IPS-11a (cell line): ENCODE measurements around the gene PDE4D.
"Not testable (repeated sequence)": the region's sequence is repeated elsewhere in the genome, so short reads cannot be mapped to it uniquely, and the experiment has no call there.

Experiments used
- H3K4me3 ChIP-seq: one replicate; pipeline ENCODE4 v1.5.1; 2013; ENCODE audit warnings: low read depth, low read length, control low read depth

Gene PDE4D

DNA sequence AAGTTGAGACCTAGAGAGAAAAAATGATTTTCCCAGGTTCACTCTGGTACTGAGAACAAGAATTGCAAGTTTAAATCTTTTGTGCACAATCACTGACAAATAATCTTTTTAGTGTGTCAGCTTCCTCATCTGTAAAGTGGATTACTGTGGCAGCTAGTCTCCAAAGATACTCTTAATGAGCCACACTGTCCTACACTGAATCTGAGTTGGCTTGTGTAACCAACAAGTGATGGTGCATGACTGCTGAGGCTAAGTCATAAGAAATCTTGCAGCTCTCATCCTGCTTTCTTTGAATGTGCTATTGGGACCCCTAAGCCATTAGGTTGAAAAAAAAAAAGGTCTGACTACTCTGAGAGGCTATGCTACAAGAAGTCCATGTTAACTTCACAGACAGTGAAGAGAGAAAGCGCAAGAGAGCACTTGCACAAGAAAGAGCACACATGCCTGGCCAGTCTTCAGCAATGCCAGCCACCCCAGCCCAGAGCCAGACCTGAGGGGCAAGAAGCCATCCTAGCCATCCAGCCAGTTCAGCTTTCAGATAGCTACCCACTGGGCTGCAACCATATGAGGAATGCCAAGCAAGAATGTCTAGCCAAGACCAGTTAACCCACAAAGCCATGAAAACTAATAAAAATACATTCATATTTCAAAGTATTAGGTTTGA is 891.2 kb downstream of the PDE4D start:
- H3K4me3 ChIP-seq = no peak overlapping the region

GRCh38 chr5:59001716-59002115 is 891.8 kb downstream of the PDE4D start:
- no peak overlapping the region for H3K4me3 ChIP-seq

- H3K4me3 ChIP-seq = no peak overlapping the region
These were observed 892.4 kb downstream of the PDE4D start for GRCh38 chr5:59001154-59001553.

DNA sequence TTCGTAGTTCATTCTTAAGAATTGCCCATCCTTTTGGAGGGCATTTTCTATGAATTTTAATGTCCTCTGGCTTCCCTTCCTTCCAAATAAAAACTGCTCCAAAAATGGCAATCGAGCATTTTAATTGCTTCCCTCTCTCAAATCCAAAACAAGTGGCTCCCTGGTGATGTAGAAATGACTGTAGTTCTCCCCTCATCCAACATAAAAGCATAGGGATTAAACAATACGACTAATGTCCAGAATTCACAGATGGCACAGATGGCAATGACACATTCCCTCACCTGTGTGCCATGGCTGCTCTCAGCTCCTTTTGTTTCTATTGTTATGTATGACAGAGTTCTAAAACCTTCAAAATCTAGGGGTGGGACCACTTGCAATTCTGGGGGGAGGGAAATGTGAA is 893.3 kb downstream of the PDE4D start:
- H3K4me3 ChIP-seq = no peak overlapping the region

DNA sequence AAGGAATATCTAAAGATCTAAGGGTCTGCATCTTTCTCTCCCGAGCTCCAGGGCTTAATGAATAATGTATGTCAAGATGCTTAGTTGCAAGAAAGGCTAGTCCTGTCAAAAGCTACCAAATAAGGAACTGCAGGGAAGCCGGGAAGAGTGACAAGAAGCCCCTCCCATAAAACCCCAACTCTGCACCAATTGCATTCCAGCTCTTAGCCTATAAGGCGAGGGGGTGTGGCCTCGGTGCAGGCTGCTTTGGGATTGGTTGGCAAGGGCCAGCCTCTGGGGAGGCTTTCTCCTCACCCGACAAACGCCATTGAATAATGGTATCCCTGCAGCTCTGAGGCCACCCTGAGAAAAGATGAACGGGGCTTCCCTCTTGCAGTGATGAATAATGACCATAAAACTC is 893.7 kb downstream of the PDE4D start:
- H3K4me3 ChIP-seq = no peak overlapping the region

GRCh38 chr5:58998544-58998943 is 895.0 kb downstream of the PDE4D start:
- H3K4me3 ChIP-seq = no peak overlapping the region

DNA sequence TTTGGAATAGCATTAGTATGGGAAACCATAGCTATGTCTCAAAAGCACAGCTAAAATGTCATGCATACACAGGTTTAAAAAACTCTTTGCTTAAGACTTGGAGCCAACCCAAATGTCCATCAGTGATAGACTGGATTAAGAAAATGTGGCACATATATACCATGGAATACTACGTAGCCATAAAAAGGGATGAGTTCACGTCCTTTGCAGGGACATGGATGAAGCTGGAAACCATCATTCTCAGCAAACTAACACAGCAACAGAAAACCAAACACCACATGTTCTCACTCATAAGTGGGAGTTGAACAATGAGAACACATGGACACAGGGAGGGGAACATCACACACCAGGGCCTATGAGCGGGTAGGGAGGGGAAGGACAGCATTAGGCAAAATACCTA is 897.7 kb downstream of the PDE4D start:
- H3K4me3 ChIP-seq = not testable (repeated sequence)

DNA sequence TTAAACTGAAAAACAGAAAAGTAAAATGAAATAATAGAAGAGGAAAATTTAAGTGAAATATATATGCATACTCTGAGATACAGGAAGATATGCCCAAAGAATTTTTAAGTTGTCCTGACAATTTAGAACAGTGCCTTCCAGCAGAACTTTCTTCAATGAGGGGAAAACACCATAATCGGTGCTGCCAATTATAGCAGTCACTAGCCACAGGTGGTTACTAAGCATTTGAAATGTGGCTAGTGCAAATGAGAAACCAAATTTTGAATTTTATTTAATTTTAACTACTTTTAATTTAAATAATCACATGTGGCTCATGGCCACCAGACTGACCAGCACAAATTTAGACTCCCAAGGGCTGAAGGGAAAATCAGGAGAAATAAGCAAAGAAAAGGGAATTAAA is 900.1 kb downstream of the PDE4D start:
- no peak overlapping the region for H3K4me3 ChIP-seq

GRCh38 chr5:58988938-58989337 is 904.6 kb downstream of the PDE4D start:
- no peak overlapping the region for H3K4me3 ChIP-seq

GRCh38 chr5:58987193-58987592 is 906.3 kb downstream of the PDE4D start:
- H3K4me3 ChIP-seq = no peak overlapping the region

GRCh38 chr5:58986281-58986680 is 907.2 kb downstream of the PDE4D start:
- H3K4me3 ChIP-seq = no peak overlapping the region

DNA sequence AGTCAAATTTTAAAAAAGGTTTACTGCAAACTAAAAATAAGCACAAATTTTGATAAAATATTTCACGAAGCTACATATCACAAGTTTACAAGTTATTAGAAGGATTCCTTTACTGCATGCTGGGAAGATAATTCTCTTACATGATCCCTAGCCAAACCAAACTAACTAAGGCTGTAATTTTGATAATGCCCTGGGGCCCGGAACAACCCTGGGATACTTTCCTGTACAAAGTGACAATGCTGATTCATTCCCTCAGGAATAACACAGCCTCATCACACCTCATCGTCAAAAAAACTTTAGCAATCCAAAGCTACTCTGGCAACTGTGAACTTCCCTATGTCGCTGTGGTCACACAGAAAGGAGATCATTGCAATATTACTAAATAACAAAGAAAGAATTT is 907.8 kb downstream of the PDE4D start:
- H3K4me3 ChIP-seq = no peak overlapping the region

- H3K4me3 ChIP-seq = no peak overlapping the region
These were observed 908.2 kb downstream of the PDE4D start for GRCh38 chr5:58985311-58985710.

DNA sequence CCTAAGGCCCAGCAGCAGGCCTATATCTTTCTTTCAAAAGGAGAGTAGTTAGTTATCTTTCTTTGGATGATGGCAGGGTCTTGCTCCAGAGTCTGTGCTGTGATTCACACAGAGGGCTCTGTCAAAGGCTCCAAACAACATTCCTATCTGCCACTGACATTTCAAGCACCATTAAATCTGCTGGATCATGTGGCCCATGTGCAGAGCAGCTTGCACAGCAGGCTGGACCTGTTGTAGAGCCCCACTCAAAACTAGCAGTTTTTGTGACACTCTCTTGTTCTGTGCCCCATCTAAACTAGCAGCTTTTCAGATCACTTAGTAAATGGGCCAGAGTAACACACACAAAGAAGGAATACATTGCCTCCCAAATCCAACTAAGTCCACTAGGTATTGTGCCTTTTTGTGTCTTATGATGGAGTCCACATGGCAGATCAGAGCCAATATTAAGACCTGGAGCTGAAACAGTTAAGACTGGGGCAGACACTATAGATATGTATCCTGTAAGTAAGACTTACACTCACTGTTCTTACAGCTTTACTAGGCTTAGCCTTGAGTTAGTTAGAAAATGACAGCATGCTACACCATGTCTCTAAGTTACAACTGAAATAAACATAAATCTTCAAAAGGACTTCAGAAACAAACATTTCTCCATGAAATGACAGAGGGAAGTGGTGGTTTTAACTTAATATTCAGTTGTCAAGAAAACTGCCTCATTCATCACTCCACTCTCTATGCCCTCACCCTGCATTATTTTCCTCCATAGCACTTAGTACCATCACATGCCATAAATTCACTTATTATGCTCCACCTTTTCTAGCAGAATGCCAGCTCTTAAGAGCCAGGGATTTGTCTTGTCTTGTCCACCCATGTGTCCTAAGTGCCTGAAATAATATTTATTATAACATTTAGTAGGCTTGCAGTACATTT is 909.7 kb downstream of the PDE4D start:
- H3K4me3 ChIP-seq = no peak overlapping the region

DNA sequence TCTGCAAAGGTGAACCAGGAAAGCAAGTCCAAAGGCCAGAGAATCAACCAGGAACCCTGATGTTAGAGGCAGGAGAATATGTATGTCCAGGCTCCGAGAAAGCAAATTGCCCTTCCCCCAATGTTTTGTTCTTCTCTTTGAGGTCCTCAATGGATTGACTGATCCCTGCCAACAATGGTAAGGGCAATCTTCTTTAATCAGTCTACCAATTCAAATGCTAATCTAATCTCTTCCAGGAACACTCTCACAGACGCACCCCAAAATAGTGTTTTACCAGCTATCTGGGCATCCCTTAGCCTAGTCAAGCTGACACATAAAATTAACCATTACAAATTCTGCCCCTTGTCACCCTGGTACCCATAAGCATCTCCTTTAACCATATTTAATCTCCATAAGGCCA is 912.6 kb downstream of the PDE4D start:
- H3K4me3 ChIP-seq = no peak overlapping the region

DNA sequence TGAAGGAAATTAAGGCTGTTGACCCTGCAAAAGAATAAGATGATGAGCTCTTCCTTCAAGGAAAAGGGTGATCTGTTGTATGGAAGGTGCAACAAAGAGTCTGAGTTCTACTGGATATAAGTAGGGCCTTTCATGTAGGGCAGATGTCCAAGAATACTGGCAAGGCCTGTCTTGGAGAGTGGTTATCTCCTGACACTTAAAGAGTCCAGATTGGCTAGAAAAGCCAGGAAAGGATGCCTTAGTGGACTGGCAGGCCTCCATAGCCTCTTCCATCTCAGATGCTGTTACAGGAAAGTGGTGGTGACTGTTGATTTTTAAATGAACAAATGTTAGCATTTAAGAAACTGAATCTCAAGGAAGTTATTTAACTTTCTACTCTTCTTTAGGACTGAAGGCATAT is 914.4 kb downstream of the PDE4D start:
- H3K4me3 ChIP-seq = no peak overlapping the region

GRCh38 chr5:58974601-58975000 is 918.9 kb downstream of the PDE4D start:
- no peak overlapping the region for H3K4me3 ChIP-seq

DNA sequence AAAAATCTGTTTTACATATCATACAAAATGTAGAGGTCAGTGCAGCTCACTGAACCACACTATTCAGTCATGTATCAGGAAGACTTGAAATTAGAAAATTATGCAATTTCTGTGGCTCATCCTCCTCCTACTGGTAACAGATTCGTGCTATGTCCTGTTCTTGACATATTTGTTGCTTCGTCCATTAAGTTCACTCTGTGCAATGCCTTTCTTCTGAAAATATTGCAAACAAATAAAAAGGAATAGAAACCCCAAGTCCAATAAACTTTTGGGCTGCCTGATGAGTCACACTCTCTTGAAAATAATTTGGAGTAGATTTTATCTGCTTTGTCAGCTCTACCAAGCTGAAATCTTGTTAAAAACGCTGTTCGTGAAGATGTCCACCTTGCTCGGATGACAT is 919.4 kb downstream of the PDE4D start:
- H3K4me3 ChIP-seq = no peak overlapping the region

GRCh38 chr5:58972301-58972700 is 921.2 kb downstream of the PDE4D start:
- no peak overlapping the region for H3K4me3 ChIP-seq

DNA sequence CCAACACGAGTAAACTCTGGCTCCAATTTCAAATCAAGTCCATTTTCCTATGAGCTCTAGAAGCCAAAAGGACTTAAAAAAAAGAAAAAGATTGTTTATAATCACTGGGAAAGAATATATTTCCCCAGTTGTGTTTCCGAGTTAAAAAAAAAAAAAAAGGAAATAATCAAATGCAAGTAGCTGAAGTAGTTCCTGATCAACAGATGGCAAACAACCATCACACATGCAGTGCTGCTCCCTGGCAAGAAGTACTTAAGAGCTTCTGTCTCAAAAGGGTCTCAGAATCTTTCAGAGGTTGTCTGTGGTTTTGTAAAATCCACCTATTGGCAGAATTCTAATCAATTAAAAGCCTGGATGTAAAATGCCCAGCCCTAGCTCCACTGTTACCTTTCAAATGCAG is 922.8 kb downstream of the PDE4D start:
- H3K4me3 ChIP-seq = no peak overlapping the region

GRCh38 chr5:58969795-58970194 is 923.7 kb downstream of the PDE4D start:
- no peak overlapping the region for H3K4me3 ChIP-seq

- H3K4me3 ChIP-seq = no peak overlapping the region
These were observed 924.3 kb downstream of the PDE4D start for GRCh38 chr5:58969253-58969652.
